WERI-Rb-1 (cell line): ENCODE measurements around the gene ZMIZ2.
"Not testable (repeated sequence)": the region's sequence is repeated elsewhere in the genome, so short reads cannot be mapped to it uniquely, and the experiment has no call there.

ENCODE experiments used
- DNase-seq: peaks from one replicate; pipeline ENCODE4 v3.0.0-alpha.2; 2020
- H3K27ac ChIP-seq: fragments of 250-450 bp; sonication (Bioruptor Pico); 2 replicates; pipeline ENCODE4 v1.5.1; 2020; ENCODE audit warnings: mild to moderate bottlenecking, moderate library complexity
- H3K27me3 ChIP-seq: fragments of 250-450 bp; sonication (Bioruptor Pico); 2 replicates; pipeline ENCODE4 v1.5.1; 2021; ENCODE audit warnings: mild to moderate bottlenecking, low read depth, moderate library complexity; ENCODE audit not compliant: insufficient read depth, severe bottlenecking
- H3K36me3 ChIP-seq: fragments of 250-450 bp; sonication (Bioruptor Pico); 2 replicates; pipeline ENCODE4 v1.5.1; 2020; ENCODE audit warnings: mild to moderate bottlenecking, moderate library complexity
- H3K4me3 ChIP-seq: 2 replicates; pipeline ENCODE4 v1.5.1; 2011; ENCODE audit warnings: low read depth, mild to moderate bottlenecking, control low read depth, low read length
- H3K9me3 ChIP-seq: fragments of 250-450 bp; sonication (Bioruptor Pico); 2 replicates; pipeline ENCODE4 v1.5.1; 2021; ENCODE audit warnings: mild to moderate bottlenecking, moderate library complexity; ENCODE audit not compliant: severe bottlenecking
- TF ChIP-seq, protein P1 (sequence below): IDR thresholded peaks from 2 replicates; pipeline ENCODE4 v1.5.1; 2011; ENCODE audit warnings: low read depth, mild to moderate bottlenecking, control low read depth, inconsistent platforms, low read length

Gene ZMIZ2

GRCh38 chr7:44771358-44771757 lies 22.7 kb downstream of the ZMIZ2 start:
- DNase-seq, result no peak
- no peak overlapping the region for H3K27ac ChIP-seq
- no peak overlapping the region for H3K4me3 ChIP-seq
- H3K9me3 ChIP-seq, result no peaks in the 10 kb centered on the region
- H3K36me3 ChIP-seq, result peaks cover 16% of the 10 kb centered on the region
- TF ChIP-seq, protein P1, sequence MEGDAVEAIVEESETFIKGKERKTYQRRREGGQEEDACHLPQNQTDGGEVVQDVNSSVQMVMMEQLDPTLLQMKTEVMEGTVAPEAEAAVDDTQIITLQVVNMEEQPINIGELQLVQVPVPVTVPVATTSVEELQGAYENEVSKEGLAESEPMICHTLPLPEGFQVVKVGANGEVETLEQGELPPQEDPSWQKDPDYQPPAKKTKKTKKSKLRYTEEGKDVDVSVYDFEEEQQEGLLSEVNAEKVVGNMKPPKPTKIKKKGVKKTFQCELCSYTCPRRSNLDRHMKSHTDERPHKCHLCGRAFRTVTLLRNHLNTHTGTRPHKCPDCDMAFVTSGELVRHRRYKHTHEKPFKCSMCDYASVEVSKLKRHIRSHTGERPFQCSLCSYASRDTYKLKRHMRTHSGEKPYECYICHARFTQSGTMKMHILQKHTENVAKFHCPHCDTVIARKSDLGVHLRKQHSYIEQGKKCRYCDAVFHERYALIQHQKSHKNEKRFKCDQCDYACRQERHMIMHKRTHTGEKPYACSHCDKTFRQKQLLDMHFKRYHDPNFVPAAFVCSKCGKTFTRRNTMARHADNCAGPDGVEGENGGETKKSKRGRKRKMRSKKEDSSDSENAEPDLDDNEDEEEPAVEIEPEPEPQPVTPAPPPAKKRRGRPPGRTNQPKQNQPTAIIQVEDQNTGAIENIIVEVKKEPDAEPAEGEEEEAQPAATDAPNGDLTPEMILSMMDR, result no peak
- H3K27me3 ChIP-seq, result no peaks in the 10 kb centered on the region

GRCh38 chr7:44772440-44772839 lies 23.8 kb downstream of the ZMIZ2 start:
- TF ChIP-seq, protein P1, result no peak
- no peak for DNase-seq
- Histone ChIP-seq H3K27ac (no peak overlapping the region), H3K9me3 (no peaks in the 10 kb centered on the region), H3K36me3 (peaks cover 5% of the 10 kb centered on the region), H3K4me3 (no peak overlapping the region), H3K27me3 (no peaks in the 10 kb centered on the region)

DNA sequence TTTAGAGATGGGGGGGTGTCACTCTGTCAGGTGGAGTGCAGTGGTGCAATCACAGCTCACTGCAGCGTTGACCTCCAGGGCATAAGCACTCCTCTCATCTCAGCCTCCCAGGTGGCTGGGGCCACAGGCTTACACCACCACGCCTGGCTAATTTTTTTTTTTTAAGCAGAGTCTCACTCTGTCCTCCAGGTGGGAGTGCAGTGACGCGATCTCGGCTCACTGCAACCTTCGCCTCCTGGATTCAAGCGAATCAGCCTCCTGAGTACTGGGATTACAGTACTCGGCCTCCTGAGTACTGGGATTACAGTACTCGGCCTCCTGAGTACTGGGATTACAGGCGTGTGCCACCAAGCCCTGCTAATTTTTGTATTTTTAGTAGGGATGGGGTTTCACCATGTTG lies 24.2 kb downstream of the ZMIZ2 start:
- DNase-seq, result peak; percentile 30
- TF ChIP-seq, protein P1, result no peak
- no peaks in the 10 kb centered on the region for H3K27me3 ChIP-seq
- no peaks in the 10 kb centered on the region for H3K9me3 ChIP-seq
- H3K27ac ChIP-seq, result no peak overlapping the region
- H3K4me3 ChIP-seq, result no peak overlapping the region
- H3K36me3 ChIP-seq, result peaks cover 1% of the 10 kb centered on the region; the same call in 1 of the 2 replicates

- H3K36me3 ChIP-seq, H3K4me3 ChIP-seq, DNase-seq, H3K9me3 ChIP-seq, H3K27me3 ChIP-seq, H3K27ac ChIP-seq: not testable (repeated sequence)
Measured at GRCh38 chr7:44774486-44774885, 25.8 kb downstream of the ZMIZ2 start.

DNA sequence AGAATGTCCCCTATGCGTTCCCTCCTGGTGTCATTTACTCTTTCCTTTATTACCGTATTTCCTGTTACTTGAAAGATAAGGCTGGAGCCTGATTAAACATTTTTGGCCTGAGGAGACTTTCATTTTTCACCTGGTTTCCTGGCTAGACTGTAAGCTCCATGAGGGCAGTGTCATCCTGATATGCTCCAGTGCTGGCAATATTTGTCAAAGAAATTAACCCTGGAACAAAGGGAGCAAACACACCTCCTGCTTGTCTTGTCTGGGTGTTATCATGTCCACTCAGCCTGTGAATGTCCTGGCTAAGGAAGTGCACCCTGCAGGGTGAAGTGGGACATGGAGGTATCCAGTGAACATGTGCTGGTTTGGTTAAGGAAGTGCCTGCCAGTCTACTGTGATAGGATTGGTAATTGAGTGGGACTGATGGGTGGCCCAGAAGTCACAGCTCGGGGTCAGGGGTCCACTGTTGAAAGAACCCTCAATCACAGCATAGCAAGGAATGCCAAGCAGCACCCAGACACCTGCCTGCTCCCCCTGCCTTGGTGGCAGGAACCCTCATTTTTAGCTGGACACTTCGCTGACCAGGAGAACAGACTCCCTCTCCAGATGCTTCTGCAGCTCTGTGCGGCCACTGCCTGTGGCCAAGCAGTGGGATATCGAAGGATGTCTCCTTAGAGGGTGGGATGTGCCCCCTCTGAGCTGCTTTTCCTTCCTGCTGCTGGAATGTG lies 26.9 kb downstream of the ZMIZ2 start:
- TF ChIP-seq, protein P1, result no peak
- Histone ChIP-seq H3K9me3 (no peaks in the 10 kb centered on the region), H3K4me3 (no peak overlapping the region), H3K27me3 (no peaks in the 10 kb centered on the region), H3K36me3 (no peaks in the 10 kb centered on the region), H3K27ac (no peak overlapping the region)
- DNase-seq, result no peak

GRCh38 chr7:44776211-44776610 lies 27.6 kb downstream of the ZMIZ2 start:
- no peak for DNase-seq
- H3K36me3 ChIP-seq, result no peaks in the 10 kb centered on the region
- TF ChIP-seq, protein P1, result no peak
- no peak overlapping the region for H3K4me3 ChIP-seq
- H3K9me3 ChIP-seq, result no peaks in the 10 kb centered on the region
- H3K27ac ChIP-seq, result no peak overlapping the region
- H3K27me3 ChIP-seq, result no peaks in the 10 kb centered on the region
